Large intestine (tissue), 3 donors: Measurements from ENCODE around the gene PHACTR1. TPM values are rescaled to one million over a fixed set of nuclear protein-coding genes. Genes with fewer than 3 reads are reported as not detected.
A peak's percentile ranks its signal among the peaks of the same experiment; 100 is the strongest.

ENCODE experiments used
- DNase-seq, 2 donors: peaks; one replicate each; pipeline versions ENCODE4 v3.0.0 to v3.0.0-alpha.2; 2013
- H3K27ac ChIP-seq: one replicate; pipeline ENCODE4 v1.5.1; 2013; ENCODE audit warnings: low read length
- H3K27me3 ChIP-seq: 2 replicates; pipeline ENCODE4 v1.6.1; 2013; ENCODE audit warnings: low read length; ENCODE audit not compliant: control insufficient read depth, insufficient read depth
- H3K36me3 ChIP-seq: 2 replicates; pipeline ENCODE4 v1.6.1; 2013; ENCODE audit warnings: low read length; ENCODE audit not compliant: control insufficient read depth, insufficient read depth
- H3K4me1 ChIP-seq: one replicate; pipeline ENCODE4 v1.6.1; 2013; ENCODE audit warnings: low read length; ENCODE audit not compliant: control insufficient read depth, insufficient read depth
- H3K4me3 ChIP-seq: one replicate; pipeline ENCODE4 v1.5.1; 2013; ENCODE audit warnings: low read length
- H3K9me3 ChIP-seq: one replicate; pipeline ENCODE4 v1.6.1; 2013; ENCODE audit warnings: mild to moderate bottlenecking, low read depth, low read length, moderate library complexity; ENCODE audit not compliant: control insufficient read depth
- WGBS: methylation state at CpG from one replicate; pipeline ENCODE4 v1.1.5; 2013; ENCODE audit warnings: low lambda C conversion rate; ENCODE audit not compliant: insufficient coverage; 5-methylcytosine and 5-hydroxymethylcytosine counted together
- polyA plus RNA-seq: library from polyadenylated mRNA; unstranded; fragments of 120-200 nt; gene quantifications from one replicate; pipeline ENCODE4 v1.2.1, GENCODE V29; 2013

PHACTR1 gene
- polyA plus RNA-seq, 1 donor, result 5.5 TPM

DNA sequence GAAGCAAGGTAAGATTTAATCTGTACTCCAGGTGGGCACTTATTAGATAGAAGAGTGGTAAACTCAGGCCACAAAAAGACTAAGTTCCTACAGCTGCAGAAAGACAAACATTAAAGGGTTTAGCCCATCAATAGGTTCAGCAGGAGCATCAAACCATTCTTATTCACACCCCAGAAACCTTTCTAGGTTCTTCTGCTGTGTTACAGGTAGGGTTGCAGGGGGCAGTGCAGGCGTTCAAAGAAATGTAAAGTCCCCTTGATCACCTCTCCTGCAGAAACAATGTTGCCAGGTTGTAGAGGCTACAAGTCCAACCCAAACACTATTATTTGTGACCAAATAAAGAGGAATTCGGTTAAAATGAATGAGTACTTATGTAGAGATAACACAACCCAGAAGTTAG lies 31.8 kb downstream of the PHACTR1 start:
- Histone ChIP-seq H3K27me3 (peaks cover 39% of the 10 kb centered on the region), H3K36me3 (no peaks in the 10 kb centered on the region), H3K4me1 (no peaks in the 10 kb centered on the region), H3K4me3 (no peak overlapping the region), H3K9me3 (peaks cover 2% of the 10 kb centered on the region), H3K27ac (no peak overlapping the region)
- no CpG with 5 or more reads among the region's 2 CpGs for WGBS
- DNase-seq, result no peak

DNA sequence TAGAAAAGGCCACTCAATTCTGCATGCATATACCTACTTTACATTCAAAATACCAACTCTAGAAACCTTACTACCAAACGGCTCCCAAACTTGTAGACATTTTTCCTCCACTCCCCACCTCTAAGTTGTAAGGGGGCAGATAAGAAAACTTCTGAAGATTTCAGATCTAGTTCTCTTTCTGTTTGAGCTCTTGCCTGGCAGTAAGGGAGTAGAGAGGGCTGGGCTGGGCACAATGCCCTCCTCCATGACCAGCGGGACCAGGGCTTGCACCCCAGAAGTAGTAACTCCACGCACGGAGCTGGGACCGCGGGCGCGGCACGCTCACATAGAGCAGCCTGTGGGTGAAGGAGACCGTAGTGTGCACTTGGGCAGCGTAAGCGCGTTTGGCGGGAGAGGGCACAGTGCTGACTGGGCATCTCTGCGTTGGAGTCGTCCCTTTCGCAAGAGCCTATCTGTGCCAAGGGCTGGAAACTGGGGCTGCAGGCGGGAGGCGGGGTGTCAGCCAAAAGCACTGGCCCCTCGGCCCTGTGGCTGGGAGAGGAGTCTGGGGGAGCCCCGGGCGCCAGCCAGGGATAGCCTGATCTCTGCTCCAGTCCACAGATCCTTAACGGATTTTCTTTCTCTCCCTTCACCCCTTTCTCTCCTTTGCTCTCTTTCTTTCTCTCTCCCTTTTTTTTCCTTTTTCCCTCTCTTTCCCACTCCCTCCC lies 32.4 kb downstream of the PHACTR1 start:
- Histone ChIP-seq H3K9me3 (peaks cover 2% of the 10 kb centered on the region), H3K27ac (no peak overlapping the region), H3K4me1 (no peaks in the 10 kb centered on the region), H3K36me3 (no peaks in the 10 kb centered on the region), H3K27me3 (peaks cover 39% of the 10 kb centered on the region), H3K4me3 (no peak overlapping the region)
- 0% methylated on average over 1 of the region's 23 CpGs for WGBS
- peak in 1 of 2 donors; percentile 2 for DNase-seq

DNA sequence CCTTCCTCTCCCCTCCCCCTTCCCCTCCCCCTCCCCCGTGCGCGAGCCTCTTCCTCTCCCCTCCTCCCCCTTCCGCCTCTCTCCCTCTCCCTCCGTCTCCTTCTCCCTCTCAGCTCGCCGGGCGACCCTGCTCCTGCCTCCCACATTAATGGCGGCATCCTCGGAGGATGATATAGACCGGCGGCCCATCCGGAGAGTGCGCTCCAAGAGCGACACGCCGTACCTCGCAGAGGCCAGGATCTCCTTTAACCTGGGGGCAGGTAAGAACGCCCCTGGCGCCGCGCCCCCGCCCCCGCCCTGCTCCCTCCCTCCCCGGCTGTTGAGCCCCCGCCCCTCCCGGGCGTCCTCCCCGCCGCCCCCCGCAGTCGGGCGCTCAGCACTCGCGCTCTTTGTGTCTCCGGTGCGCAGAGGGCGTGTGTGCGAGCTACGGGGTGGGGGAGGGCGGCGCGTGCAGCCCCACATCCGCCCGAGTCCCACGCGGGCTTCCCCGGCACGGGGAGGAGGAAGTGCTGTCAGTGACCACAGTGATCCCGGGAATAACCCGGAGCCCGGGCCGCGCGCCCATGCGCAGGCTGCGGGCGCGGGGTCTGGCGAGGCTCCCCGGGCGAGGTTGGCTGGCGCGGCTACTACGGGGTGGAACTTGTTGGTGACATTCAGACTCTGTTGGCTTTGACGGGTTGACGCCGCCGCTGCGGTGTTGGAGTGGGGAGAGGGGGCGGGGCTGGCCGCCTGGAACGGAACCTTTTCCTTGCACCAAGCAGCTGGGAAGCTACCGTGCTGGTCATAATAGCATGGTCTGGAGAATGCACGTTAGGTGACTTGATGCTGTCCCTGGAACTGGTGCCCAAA lies 33.2 kb downstream of the PHACTR1 start:
- 0% methylated on average over 1 of the region's 75 CpGs for WGBS
- Histone ChIP-seq H3K9me3 (peaks cover 2% of the 10 kb centered on the region), H3K36me3 (no peaks in the 10 kb centered on the region), H3K4me3 (no peak overlapping the region), H3K27me3 (peaks cover 39% of the 10 kb centered on the region), H3K27ac (no peak overlapping the region), H3K4me1 (no peaks in the 10 kb centered on the region)
- no peak for DNase-seq

DNA sequence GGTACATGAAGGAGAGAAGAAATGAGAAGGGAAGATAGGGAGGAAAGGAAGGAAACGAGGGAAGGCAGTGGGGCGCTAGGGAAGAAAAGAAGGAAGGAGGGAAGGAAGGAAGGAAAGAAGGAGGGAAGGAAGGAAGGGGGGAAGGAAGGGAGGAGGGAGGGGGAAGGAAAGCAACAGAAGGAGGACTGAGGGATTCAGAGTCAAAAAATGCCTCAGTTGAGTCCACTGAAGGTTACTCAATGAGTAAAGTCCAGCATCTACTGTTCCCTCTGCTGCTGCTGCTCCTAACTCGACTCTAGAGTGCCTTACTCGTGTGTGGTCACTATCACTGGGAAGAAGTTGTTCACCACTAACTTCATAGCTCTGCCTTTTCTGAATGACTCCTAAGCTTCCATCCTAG lies 33.8 kb downstream of the PHACTR1 start:
- no peak overlapping the region for H3K27ac ChIP-seq
- no peak for DNase-seq
- WGBS, result 20% methylated on average over 2 of the region's 4 CpGs

DNA sequence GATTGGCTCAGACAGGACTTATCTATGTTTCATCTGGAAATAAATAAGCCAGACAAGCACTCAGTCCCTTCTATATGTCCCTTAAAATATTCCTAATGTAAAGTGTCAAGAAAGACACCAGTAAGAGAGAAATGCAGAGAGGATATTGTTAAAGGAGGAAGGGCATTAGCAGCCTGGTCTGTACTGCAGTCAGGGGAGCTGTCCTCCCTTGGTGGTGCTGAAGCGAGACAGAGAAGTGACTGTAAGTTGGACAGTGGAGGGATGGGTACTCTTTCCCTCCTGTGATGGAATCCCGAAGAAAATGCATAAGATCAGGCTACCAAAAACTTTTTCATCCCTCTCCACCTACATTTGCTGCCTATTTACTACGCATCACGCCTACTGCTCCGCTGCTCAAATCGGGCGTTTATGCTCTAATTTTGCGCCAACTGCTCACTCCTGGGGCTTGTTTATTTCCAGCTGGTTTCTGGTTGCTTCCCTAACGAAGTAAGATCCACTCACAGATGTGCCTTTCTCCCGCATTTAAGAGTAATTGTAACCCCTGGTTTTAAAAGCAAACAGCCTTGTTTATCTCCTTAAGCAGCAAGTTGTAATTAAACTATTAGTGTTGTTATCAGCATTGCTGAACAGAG lies 35.2 kb downstream of the PHACTR1 start:
- no peak overlapping the region for H3K27ac ChIP-seq
- WGBS, result 0% methylated on average over 1 of the region's 10 CpGs
- peak in 1 of 2 donors; percentile 32 for DNase-seq
- H3K36me3 ChIP-seq, result no peaks in the 10 kb centered on the region
- H3K4me3 ChIP-seq, result no peak overlapping the region
- H3K4me1 ChIP-seq, result no peaks in the 10 kb centered on the region
- H3K9me3 ChIP-seq, result peaks cover 2% of the 10 kb centered on the region
- peaks cover 39% of the 10 kb centered on the region for H3K27me3 ChIP-seq

More for the DNA sequence above, 33.8 kb downstream of the PHACTR1 start:
- Histone ChIP-seq H3K4me3 (no peak overlapping the region), H3K27me3 (peaks cover 39% of the 10 kb centered on the region), H3K4me1 (no peaks in the 10 kb centered on the region), H3K9me3 (peaks cover 2% of the 10 kb centered on the region), H3K36me3 (no peaks in the 10 kb centered on the region)

DNA sequence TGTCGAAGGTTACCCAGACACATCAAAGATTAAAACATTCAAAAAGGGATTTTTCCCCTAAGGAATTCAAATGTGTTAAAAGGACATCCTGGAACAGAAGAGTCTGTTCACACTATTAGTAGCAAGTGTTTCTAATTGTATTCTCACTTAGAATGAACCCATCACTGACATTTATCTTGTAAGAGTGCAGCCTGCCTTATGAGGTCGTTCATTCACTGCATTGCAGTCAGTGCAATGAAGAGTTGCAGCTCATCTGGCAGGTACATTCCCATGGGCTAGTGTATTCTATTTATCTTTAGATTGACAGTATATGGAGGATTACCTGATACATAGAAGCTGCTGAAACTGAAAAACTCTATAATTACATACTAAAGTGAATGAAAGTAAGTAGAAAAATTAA lies 36.5 kb downstream of the PHACTR1 start:
- WGBS, result 83% methylated on average over 1 of the region's 2 CpGs

DNA sequence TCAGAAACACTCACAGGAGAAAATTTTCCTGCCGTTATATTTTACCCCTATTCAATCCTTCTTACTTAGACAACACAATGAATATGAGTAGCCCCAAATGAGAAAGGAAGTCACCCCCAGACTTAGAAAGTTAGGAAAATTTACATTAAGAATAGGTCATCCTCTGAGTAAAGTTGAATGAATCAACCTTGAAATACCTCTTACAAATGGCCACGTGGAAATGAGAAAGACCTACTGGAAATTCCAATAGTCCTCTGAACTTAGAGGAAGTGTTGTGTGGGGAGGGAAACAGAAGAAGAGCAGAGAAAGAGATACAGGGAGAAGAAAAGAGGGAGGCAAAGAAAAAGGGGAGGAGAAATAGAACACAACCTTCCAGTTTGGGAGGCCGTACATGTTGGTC lies 43.7 kb downstream of the PHACTR1 start:
- Histone ChIP-seq H3K9me3 (no peaks in the 10 kb centered on the region), H3K4me1 (no peaks in the 10 kb centered on the region), H3K36me3 (no peaks in the 10 kb centered on the region), H3K27me3 (no peaks in the 10 kb centered on the region), H3K4me3 (no peak overlapping the region), H3K27ac (no peak overlapping the region)
- 78% methylated on average over 1 of the region's 3 CpGs for WGBS
- DNase-seq, result no peak

More for the DNA sequence above, 36.5 kb downstream of the PHACTR1 start:
- H3K4me3 ChIP-seq, result no peak overlapping the region
- DNase-seq, result no peak
- no peaks in the 10 kb centered on the region for H3K4me1 ChIP-seq
- H3K27ac ChIP-seq, result no peak overlapping the region
- H3K36me3 ChIP-seq, result no peaks in the 10 kb centered on the region
- peaks cover 2% of the 10 kb centered on the region for H3K9me3 ChIP-seq
- peaks cover 30% of the 10 kb centered on the region for H3K27me3 ChIP-seq

DNA sequence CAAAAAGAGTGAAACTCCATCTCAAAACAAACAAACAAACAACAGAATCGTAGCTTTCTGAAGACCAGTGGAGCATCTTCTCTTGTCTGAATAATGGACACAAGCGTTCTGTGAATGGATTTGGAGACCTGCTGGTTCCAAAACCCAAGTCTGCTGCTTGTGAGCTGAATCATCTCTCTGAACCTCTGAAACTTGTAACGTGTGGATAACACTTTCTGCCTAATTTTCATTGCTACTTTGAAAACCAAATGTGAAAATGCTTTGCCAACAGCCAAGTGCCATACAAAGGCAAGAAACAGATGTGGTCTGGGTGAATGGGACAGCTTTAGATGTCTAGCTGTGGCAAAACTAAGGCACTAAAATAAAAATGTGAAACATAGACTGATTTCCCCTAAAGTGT lies 44.3 kb downstream of the PHACTR1 start:
- Histone ChIP-seq H3K4me3 (no peak overlapping the region), H3K9me3 (no peaks in the 10 kb centered on the region), H3K4me1 (no peaks in the 10 kb centered on the region), H3K36me3 (no peaks in the 10 kb centered on the region), H3K27me3 (no peaks in the 10 kb centered on the region), H3K27ac (no peak overlapping the region)
- no peak for DNase-seq
- WGBS, result no CpG with 5 or more reads among the region's 3 CpGs

DNA sequence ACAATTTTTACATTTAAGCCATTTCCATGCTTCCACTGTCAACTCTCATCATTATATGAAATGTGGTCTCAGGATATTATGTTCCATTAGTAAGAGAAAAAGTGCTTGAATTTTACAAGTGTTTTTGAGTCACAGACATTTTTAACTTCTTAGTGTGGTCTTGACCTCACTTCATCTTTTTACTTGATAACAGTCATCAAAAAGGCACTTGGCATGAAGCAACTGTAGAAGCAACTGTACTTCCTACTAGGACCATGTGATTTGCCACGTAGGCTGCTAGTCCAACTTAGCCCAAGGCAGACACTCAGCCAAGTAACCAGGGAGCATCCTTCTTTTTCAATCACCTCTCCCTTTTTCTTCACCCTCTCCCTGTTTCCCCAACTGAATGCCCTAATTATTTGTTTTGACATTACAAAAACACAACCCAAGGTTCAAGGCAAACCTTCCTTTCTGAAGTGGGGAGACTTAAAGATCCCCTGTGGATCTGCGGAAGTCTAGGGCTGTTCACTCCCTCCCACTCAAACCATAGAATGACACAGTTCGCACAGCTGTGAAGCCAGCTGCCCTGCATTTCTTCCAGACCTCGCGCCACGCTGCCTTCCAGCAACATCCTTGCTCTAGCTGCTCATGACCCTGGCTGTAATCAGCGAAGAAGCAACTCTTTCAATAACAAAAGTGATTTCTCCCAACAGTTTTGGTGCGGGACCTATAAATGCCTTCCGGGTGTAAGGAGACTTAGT lies 45.0 kb downstream of the PHACTR1 start:
- H3K9me3 ChIP-seq, result no peaks in the 10 kb centered on the region
- H3K27ac ChIP-seq, result no peak overlapping the region
- H3K36me3 ChIP-seq, result no peaks in the 10 kb centered on the region
- no peaks in the 10 kb centered on the region for H3K4me1 ChIP-seq
- WGBS, result 80% methylated on average over 1 of the region's 9 CpGs
- no peaks in the 10 kb centered on the region for H3K27me3 ChIP-seq
- H3K4me3 ChIP-seq, result no peak overlapping the region
- no peak for DNase-seq
